ENCODE measurements around the gene SEC14L5. TPM values are rescaled to one million over a fixed set of nuclear protein-coding genes. Genes with fewer than 3 reads are reported as not detected.

The SEC14L5 gene
- 2.6 TPM in 1 of 2 replicates, not detected in the other for total RNA-seq (ENCODE audit: low replicate concordance)

GRCh38 chr16:4957720-4958509, at the start of gene SEC14L5:
SEC14L5 (plus strand) TSS chr16:4958330; CDS start chr16:4959324, 994 bp downstream.

GRCh38 chr16:4936991-4937781, 20.9 kb upstream of the SEC14L5 start, which contains the start of gene PPL:
PPL (minus strand) TSS chr16:4937148; CDS start chr16:4937045, 103 bp downstream.

GRCh38 chr16:5033256-5034166, 75.4 kb downstream of the SEC14L5 start, which contains the start of gene NAGPA:
NAGPA (minus strand) TSS chr16:5033935; CDS start chr16:5033914, 21 bp downstream.

GRCh38 chr16:5065813-5066212, 107.7 kb downstream of the SEC14L5 start, which contains the start of gene C16orf89:
C16orf89 (minus strand) TSS chr16:5065956; CDS start chr16:5065908, 48 bp downstream.

Other genes with a start within 250 kb of the SEC14L5 start
- 27.2 and 30.7 TPM in 2 replicates for gene ANKS3, start 224.1 kb upstream of the SEC14L5 start, total RNA-seq (ENCODE audit: low replicate concordance)
- 0.47 and 1.1 TPM in 2 replicates for gene DNAAF8, start 223.8 kb upstream of the SEC14L5 start, total RNA-seq (ENCODE audit: low replicate concordance)
- 4.7 and 5.6 TPM in 2 replicates for gene ZNF500, start 191.2 kb upstream of the SEC14L5 start, total RNA-seq (ENCODE audit: low replicate concordance)
- gene SEPTIN12, start 170.0 kb upstream of the SEC14L5 start, total RNA-seq (ENCODE audit: low replicate concordance) = not detected in 2 replicates
- not detected in 2 replicates for gene SMIM22, start 163.0 kb upstream of the SEC14L5 start, total RNA-seq (ENCODE audit: low replicate concordance)
- 8.3 and 16.6 TPM in 2 replicates for gene ROGDI, start 155.7 kb upstream of the SEC14L5 start, total RNA-seq (ENCODE audit: low replicate concordance)
- gene GLYR1, start 111.0 kb upstream of the SEC14L5 start, total RNA-seq (ENCODE audit: low replicate concordance) = 33.1 and 35.6 TPM in 2 replicates
- gene UBN1, start 110.8 kb upstream of the SEC14L5 start, total RNA-seq (ENCODE audit: low replicate concordance) = 11.4 and 17.8 TPM in 2 replicates
- gene PPL, start 21.2 kb upstream of the SEC14L5 start, total RNA-seq (ENCODE audit: low replicate concordance) = 0.68 and 201 TPM in 2 replicates
- gene NAGPA, start 75.6 kb downstream of the SEC14L5 start, total RNA-seq (ENCODE audit: low replicate concordance) = 9.5 and 14.3 TPM in 2 replicates
- gene C16orf89, start 107.6 kb downstream of the SEC14L5 start, total RNA-seq (ENCODE audit: low replicate concordance) = 0.82 TPM in 1 of 2 replicates, not detected in the other
- 24.7 and 30.1 TPM in 2 replicates for gene ALG1, start 113.5 kb downstream of the SEC14L5 start, total RNA-seq (ENCODE audit: low replicate concordance)
- gene EEF2KMT, start 139.5 kb downstream of the SEC14L5 start, total RNA-seq (ENCODE audit: low replicate concordance) = 6.4 and 9.7 TPM in 2 replicates